PFSK-1 (cell line): ENCODE data around the gene SMAD1.

ENCODE experiments used
- FOXP2 ChIP-seq: optimal IDR thresholded peaks from 2 replicates; pipeline ENCODE3; 2011; ENCODE audit warnings: borderline replicate concordance, control low read depth, inconsistent platforms; ENCODE audit not compliant: insufficient read depth; ENCODE audit errors: extremely low read length, extremely low read depth
- POLR2AphosphoS5 ChIP-seq: IDR thresholded peaks from 2 replicates; pipeline ENCODE4 v1.6.1; 2012; ENCODE audit warnings: low read depth, mild to moderate bottlenecking, control low read depth, low read length, moderate library complexity
- REST ChIP-seq, 2 experiments: IDR thresholded peaks; 2 replicates each; pipeline versions ENCODE4 v1.6.1 to v1.8.0; 2011 to 2012; ENCODE audit warnings: low read depth in 2 of 2, low read length in 2 of 2, control low read depth in 1 of 2, inconsistent platforms in 1 of 2, mild to moderate bottlenecking in 1 of 2, moderate library complexity in 1 of 2; ENCODE audit not compliant: insufficient read depth in 1 of 2
- SIN3A ChIP-seq: IDR thresholded peaks from 2 replicates; pipeline ENCODE4 v1.6.1; 2012; ENCODE audit warnings: mild to moderate bottlenecking, low read length, moderate library complexity, borderline replicate concordance; ENCODE audit not compliant: insufficient read depth
- TAF1 ChIP-seq: IDR thresholded peaks from 2 replicates; pipeline ENCODE4 v1.6.1; 2012; ENCODE audit warnings: low read length, control low read depth, borderline replicate concordance; ENCODE audit not compliant: insufficient read depth

The SMAD1 gene

GRCh38 chr4:145513020-145513621 lies 31.5 kb downstream of the SMAD1 start:
- TF ChIP-seq SIN3A (no peak), FOXP2 (no peak), REST (IDR thresholded peaks at IDR 0.05; ENCODE audit: insufficient read depth in 1 of 2, low read depth in 2 of 2, low read length in 2 of 2) (no peak), TAF1 (no peak), POLR2AphosphoS5 (no peak)

- TF ChIP-seq FOXP2 (no peak), TAF1 (no peak), SIN3A (no peak), POLR2AphosphoS5 (no peak), REST (IDR thresholded peaks at IDR 0.05; ENCODE audit: insufficient read depth in 1 of 2, low read depth in 2 of 2, low read length in 2 of 2) (no peak)
Measured at GRCh38 chr4:145520172-145520571, 38.5 kb downstream of the SMAD1 start.

GRCh38 chr4:145521282-145521681 lies 39.6 kb downstream of the SMAD1 start:
- TF ChIP-seq TAF1 (no peak), FOXP2 (no peak), SIN3A (no peak), REST (IDR thresholded peaks at IDR 0.05; ENCODE audit: insufficient read depth in 1 of 2, low read depth in 2 of 2, low read length in 2 of 2) (no peak), POLR2AphosphoS5 (no peak)

- TF ChIP-seq POLR2AphosphoS5 (no peak), FOXP2 (no peak), TAF1 (no peak), SIN3A (no peak), REST (IDR thresholded peaks at IDR 0.05; ENCODE audit: insufficient read depth in 1 of 2, low read depth in 2 of 2, low read length in 2 of 2) (no peak)
Measured at GRCh38 chr4:145523117-145523516, 41.5 kb downstream of the SMAD1 start.

GRCh38 chr4:145524552-145524951 lies 42.9 kb downstream of the SMAD1 start:
- TF ChIP-seq REST (IDR thresholded peaks at IDR 0.05; ENCODE audit: insufficient read depth in 1 of 2, low read depth in 2 of 2, low read length in 2 of 2) = no peak
- no peak for TF ChIP-seq FOXP2
- no peak for TF ChIP-seq POLR2AphosphoS5
- no peak for TF ChIP-seq TAF1
- no peak for TF ChIP-seq SIN3A
